Measurements from ENCODE around the gene MXRA7.

MXRA7 gene

GRCh38 chr17:76667491-76667755 lies 43.3 kb downstream of the MXRA7 start:
- H3K4me1 ChIP-seq (ENCODE audit: insufficient read depth, low read length, poor library complexity, severe bottlenecking): peaks cover 16% of the 10 kb centered on the region
- TF ChIP-seq CTCF (conservative IDR thresholded peaks at IDR 0.05; ENCODE audit: low read length) (no peak), EZH2phosphoT487 (IDR thresholded peaks at IDR 0.05; ENCODE audit: borderline replicate concordance) (no peak)
- H3K36me3 ChIP-seq (ENCODE audit: insufficient read depth, low read length): no peaks in the 10 kb centered on the region
- no peak overlapping the region for H3K4me3 ChIP-seq (ENCODE audit: low read length, poor library complexity, severe bottlenecking)
- peaks cover 5% of the 10 kb centered on the region for H3K79me2 ChIP-seq (ENCODE audit: insufficient read depth, low read length)
- H3K9me2 ChIP-seq (replicated peaks; ENCODE audit: low read depth, low read length): no peaks in the 10 kb centered on the region
- no peak overlapping the region for H2AFZ ChIP-seq (ENCODE audit: low read length)
- H3K4me2 ChIP-seq (ENCODE audit: low read depth, low read length, poor library complexity, severe bottlenecking): no peak overlapping the region
- H3K9ac ChIP-seq (ENCODE audit: low read depth, low read length, poor library complexity, severe bottlenecking): no peak overlapping the region
- no peaks in the 10 kb centered on the region for H3K9me3 ChIP-seq (ENCODE audit: insufficient read depth, low read depth, low read length)
- no peaks in the 10 kb centered on the region for H4K20me1 ChIP-seq (ENCODE audit: insufficient read depth, low read length, poor library complexity, severe bottlenecking)
- H3K27me3 ChIP-seq (ENCODE audit: insufficient read depth, low read length, poor library complexity, severe bottlenecking): no peaks in the 10 kb centered on the region
- H3F3A ChIP-seq (ENCODE audit: low read depth): no peaks in the 10 kb centered on the region

GRCh38 chr17:76660656-76661042 lies 50.1 kb downstream of the MXRA7 start:
- Histone ChIP-seq H3K4me3 (ENCODE audit: low read length, poor library complexity, severe bottlenecking) (no peak overlapping the region), H3F3A (ENCODE audit: low read depth) (no peaks in the 10 kb centered on the region), H3K4me1 (ENCODE audit: insufficient read depth, low read length, poor library complexity, severe bottlenecking) (peaks cover 16% of the 10 kb centered on the region), H3K9ac (ENCODE audit: low read depth, low read length, poor library complexity, severe bottlenecking) (no peak overlapping the region), H3K79me2 (ENCODE audit: insufficient read depth, low read length) (no peaks in the 10 kb centered on the region), H4K20me1 (ENCODE audit: insufficient read depth, low read length, poor library complexity, severe bottlenecking) (no peaks in the 10 kb centered on the region), H2AFZ (ENCODE audit: low read length) (no peak overlapping the region), H3K36me3 (ENCODE audit: insufficient read depth, low read length) (no peaks in the 10 kb centered on the region), H3K4me2 (ENCODE audit: low read depth, low read length, poor library complexity, severe bottlenecking) (no peak overlapping the region), H3K9me2 (replicated peaks; ENCODE audit: low read depth, low read length) (no peaks in the 10 kb centered on the region), H3K27me3 (ENCODE audit: insufficient read depth, low read length, poor library complexity, severe bottlenecking) (no peaks in the 10 kb centered on the region), H3K9me3 (ENCODE audit: insufficient read depth, low read depth, low read length) (no peaks in the 10 kb centered on the region)
- no peak for TF ChIP-seq EZH2phosphoT487 (IDR thresholded peaks at IDR 0.05; ENCODE audit: borderline replicate concordance)
- TF ChIP-seq CTCF (conservative IDR thresholded peaks at IDR 0.05; ENCODE audit: low read length): no peak

GRCh38 chr17:76659928-76660655 lies 50.7 kb downstream of the MXRA7 start:
- Histone ChIP-seq H3K4me1 (ENCODE audit: insufficient read depth, low read length, poor library complexity, severe bottlenecking) (peaks cover 16% of the 10 kb centered on the region), H3K4me3 (ENCODE audit: low read length, poor library complexity, severe bottlenecking) (no peak overlapping the region), H4K20me1 (ENCODE audit: insufficient read depth, low read length, poor library complexity, severe bottlenecking) (no peaks in the 10 kb centered on the region), H3K9me2 (replicated peaks; ENCODE audit: low read depth, low read length) (no peaks in the 10 kb centered on the region), H3K79me2 (ENCODE audit: insufficient read depth, low read length) (no peaks in the 10 kb centered on the region), H3K9ac (ENCODE audit: low read depth, low read length, poor library complexity, severe bottlenecking) (peak overlapping the region; percentile 46), H3F3A (ENCODE audit: low read depth) (no peaks in the 10 kb centered on the region), H3K9me3 (ENCODE audit: insufficient read depth, low read depth, low read length) (no peaks in the 10 kb centered on the region), H2AFZ (ENCODE audit: low read length) (peak overlapping the region; percentile 58; the same call in 1 of the 2 replicates), H3K36me3 (ENCODE audit: insufficient read depth, low read length) (no peaks in the 10 kb centered on the region), H3K27me3 (ENCODE audit: insufficient read depth, low read length, poor library complexity, severe bottlenecking) (no peaks in the 10 kb centered on the region), H3K4me2 (ENCODE audit: low read depth, low read length, poor library complexity, severe bottlenecking) (no peak overlapping the region)
- TF ChIP-seq CTCF (conservative IDR thresholded peaks at IDR 0.05; ENCODE audit: low read length) (no peak), EZH2phosphoT487 (IDR thresholded peaks at IDR 0.05; ENCODE audit: borderline replicate concordance) (no peak)
